C4-2B (cell line): Measurements from ENCODE around the gene ARAP1.

ENCODE experiments used
- ZFX ChIP-seq: fragments of 450-650 bp; IDR thresholded peaks from 2 replicates; pipeline ENCODE4 v1.6.1; 2017
- TF ChIP-seq, protein P1 (sequence below): fragments of 450-650 bp; conservative IDR thresholded peaks from 2 replicates; pipeline ENCODE4 v1.5.1; 2017; ENCODE audit warnings: mild to moderate bottlenecking

DNA sequence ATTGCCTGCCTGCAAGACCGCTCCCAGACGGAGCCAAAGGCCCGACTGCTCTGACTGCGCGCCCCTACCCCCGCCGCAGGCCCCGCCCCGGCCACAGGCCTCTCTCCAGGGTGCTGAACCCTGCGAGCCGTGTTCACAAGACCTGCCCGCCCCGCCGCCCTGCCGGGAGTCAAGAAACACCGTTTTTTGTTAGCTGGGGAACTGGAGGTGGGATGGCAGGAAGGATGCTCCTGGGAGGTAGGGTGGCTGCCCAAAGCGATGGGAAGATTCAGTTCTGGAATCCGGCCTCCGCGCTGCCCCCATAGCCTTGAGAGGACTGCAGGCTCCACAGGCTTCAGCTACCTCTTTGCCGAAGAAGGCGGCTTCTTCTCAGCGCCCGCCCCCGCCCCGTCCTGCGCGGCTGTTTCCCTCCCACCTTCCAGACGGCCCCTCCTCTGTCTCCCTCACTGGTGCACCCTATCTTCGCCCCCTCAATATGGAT is 75.3 kb downstream of the ARAP1 start:
- TF ChIP-seq, protein P1, sequence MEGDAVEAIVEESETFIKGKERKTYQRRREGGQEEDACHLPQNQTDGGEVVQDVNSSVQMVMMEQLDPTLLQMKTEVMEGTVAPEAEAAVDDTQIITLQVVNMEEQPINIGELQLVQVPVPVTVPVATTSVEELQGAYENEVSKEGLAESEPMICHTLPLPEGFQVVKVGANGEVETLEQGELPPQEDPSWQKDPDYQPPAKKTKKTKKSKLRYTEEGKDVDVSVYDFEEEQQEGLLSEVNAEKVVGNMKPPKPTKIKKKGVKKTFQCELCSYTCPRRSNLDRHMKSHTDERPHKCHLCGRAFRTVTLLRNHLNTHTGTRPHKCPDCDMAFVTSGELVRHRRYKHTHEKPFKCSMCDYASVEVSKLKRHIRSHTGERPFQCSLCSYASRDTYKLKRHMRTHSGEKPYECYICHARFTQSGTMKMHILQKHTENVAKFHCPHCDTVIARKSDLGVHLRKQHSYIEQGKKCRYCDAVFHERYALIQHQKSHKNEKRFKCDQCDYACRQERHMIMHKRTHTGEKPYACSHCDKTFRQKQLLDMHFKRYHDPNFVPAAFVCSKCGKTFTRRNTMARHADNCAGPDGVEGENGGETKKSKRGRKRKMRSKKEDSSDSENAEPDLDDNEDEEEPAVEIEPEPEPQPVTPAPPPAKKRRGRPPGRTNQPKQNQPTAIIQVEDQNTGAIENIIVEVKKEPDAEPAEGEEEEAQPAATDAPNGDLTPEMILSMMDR, result no peak
- TF ChIP-seq ZFX, result no peak
